Right atrium auricular region (tissue), 2 donors: Measurements from ENCODE around the gene SLC44A3. TPM values are rescaled to one million over a fixed set of nuclear protein-coding genes. Genes with fewer than 3 reads are reported as not detected.

Experiments
- DNase-seq: peaks from one replicate; pipeline ENCODE4 v3.0.0-alpha.2; 2019; ENCODE audit warnings: low spot score
- H3K27ac ChIP-seq, 2 donors: fragments of 200-600 bp; sonication (generic); 1 replicate in 1 of 2; 2 replicates in 1 of 2; pipeline ENCODE4 v1.5.1; 2016 to 2019
- H3K27me3 ChIP-seq, 2 donors: fragments of 200-600 bp; sonication (generic); one replicate each; pipeline versions ENCODE4 v1.5.1 to v1.6.0; 2017 to 2019
- H3K36me3 ChIP-seq: fragments of 200-600 bp; sonication (generic); one replicate; pipeline ENCODE4 v1.5.1; 2016
- H3K4me1 ChIP-seq, 2 donors: fragments of 200-600 bp; sonication (generic); one replicate each; pipeline versions ENCODE4 v1.5.1 to v1.6.0; 2017 to 2019
- H3K4me3 ChIP-seq, 2 donors: fragments of 200-600 bp; sonication (generic); 1 replicate in 1 of 2; 2 replicates in 1 of 2; pipeline ENCODE4 v1.5.1; 2017 to 2019; ENCODE audit warnings: mild to moderate bottlenecking in 1 of 2, moderate library complexity in 1 of 2
- H3K9me3 ChIP-seq, 2 donors: fragments of 200-600 bp; sonication (generic); one replicate each; pipeline ENCODE4 v1.5.1; 2019
- CTCF ChIP-seq, 2 donors: fragments of 200-600 bp; sonication (generic); IDR thresholded peaks; one replicate each; pipeline ENCODE4 v1.5.1; 2019; ENCODE audit warnings: antibody characterized with exemption in 2 of 2
- total RNA-seq, 2 donors: library from RNA; depleted of rRNA; stranded (reverse); fragments of >200 nt; gene quantifications; one replicate each; pipeline ENCODE4 v1.1.0, GENCODE V29; 2016

SLC44A3 gene
- total RNA-seq, 2 donors from 2014 or later, result 2.7 to 9.5 TPM

DNA sequence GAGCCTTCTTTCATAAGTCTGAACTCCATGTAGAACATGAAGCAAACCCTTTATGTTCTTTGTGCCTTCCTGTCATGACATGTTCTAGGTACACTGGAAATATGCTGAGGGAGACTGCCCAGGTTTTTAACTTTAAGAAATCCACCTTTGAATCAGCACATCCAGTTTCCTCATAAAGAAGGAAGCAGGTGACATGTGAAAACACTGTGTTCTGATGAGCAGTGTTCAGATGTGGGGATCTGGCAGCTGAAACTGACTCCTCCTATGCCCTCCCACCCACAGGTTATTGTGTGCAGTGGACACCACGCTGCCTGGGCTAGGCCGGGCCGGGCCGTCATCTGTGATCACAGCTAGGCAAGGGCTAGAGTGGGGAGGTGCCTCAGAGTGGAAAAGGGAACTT lies 55.6 kb downstream of the SLC44A3 start:
- no peak overlapping the region for H3K4me3 ChIP-seq
- no peak for TF ChIP-seq CTCF (IDR thresholded peaks at IDR 0.05)
- no peaks in the 10 kb centered on the region for H3K9me3 ChIP-seq
- no peak for DNase-seq
- no peak overlapping the region for H3K27ac ChIP-seq
- no peaks in the 10 kb centered on the region for H3K36me3 ChIP-seq
- H3K4me1 ChIP-seq, result peaks cover 0 to 12% of the 10 kb centered on the region in 2 donors
- no peaks in the 10 kb centered on the region for H3K27me3 ChIP-seq

DNA sequence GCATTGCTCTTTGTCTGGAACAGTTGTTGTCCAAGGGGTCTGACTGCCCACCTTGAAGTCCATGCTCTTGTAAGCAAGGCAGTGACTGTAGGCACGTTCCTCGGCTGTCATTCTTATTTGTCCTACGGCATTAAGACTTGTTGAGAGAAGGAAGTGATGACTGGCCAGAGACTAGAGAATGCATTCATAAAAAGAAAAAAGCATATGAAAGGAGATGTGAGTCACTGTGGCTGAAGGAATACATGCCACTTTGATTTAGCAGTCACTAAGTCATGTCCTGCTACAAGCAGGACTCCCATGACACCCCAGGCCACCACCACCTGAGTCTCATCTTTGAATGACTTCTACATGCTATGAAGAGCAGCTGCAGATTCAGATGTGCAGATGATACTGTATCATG lies 56.2 kb downstream of the SLC44A3 start:
- no peaks in the 10 kb centered on the region for H3K36me3 ChIP-seq
- H3K27ac ChIP-seq, result no peak overlapping the region

GRCh38 chr1:94878329-94878728 lies 58.2 kb downstream of the SLC44A3 start:
- Histone ChIP-seq H3K4me3 (no peak overlapping the region), H3K36me3 (no peaks in the 10 kb centered on the region), H3K9me3 (no peaks in the 10 kb centered on the region), H3K4me1 (peaks cover 0 to 8% of the 10 kb centered on the region in 2 donors), H3K27me3 (no peaks in the 10 kb centered on the region), H3K27ac (no peak overlapping the region)
- no peak for TF ChIP-seq CTCF (IDR thresholded peaks at IDR 0.05)
- DNase-seq, result no peak

More for the DNA sequence above, 56.2 kb downstream of the SLC44A3 start:
- Histone ChIP-seq H3K27me3 (no peaks in the 10 kb centered on the region), H3K9me3 (no peaks in the 10 kb centered on the region), H3K4me1 (peaks cover 0 to 12% of the 10 kb centered on the region in 2 donors), H3K4me3 (no peak overlapping the region)
- TF ChIP-seq CTCF (IDR thresholded peaks at IDR 0.05), result no peak
- no peak for DNase-seq

DNA sequence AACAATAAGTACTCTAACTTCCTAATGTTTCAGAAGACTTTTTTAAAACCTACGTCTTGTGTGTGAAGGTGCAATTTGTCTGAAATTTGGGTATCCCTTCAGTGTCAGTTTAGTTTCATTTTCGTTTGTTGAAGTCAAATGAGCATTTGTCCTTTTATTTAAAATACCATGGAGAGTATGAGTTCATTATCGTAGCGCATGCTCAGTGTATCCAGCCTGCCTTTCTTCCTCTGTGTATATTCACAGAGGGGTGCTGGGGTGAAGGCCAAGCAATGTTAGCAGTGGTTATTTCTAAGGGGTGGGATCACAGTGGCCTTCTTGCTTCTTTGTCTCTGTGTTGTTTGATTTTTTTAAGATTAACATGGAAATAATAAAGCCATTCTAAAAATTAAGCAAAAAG lies 63.5 kb downstream of the SLC44A3 start:
- no peak for DNase-seq
- Histone ChIP-seq H3K4me3 (peak overlapping the region in 1 of 2 donors; percentile 7), H3K36me3 (no peaks in the 10 kb centered on the region), H3K27me3 (no peaks in the 10 kb centered on the region), H3K27ac (no peak overlapping the region), H3K9me3 (no peaks in the 10 kb centered on the region), H3K4me1 (no peaks in the 10 kb centered on the region)
- TF ChIP-seq CTCF (IDR thresholded peaks at IDR 0.05), result no peak

GRCh38 chr1:94884106-94884505 lies 63.9 kb downstream of the SLC44A3 start:
- H3K9me3 ChIP-seq, result no peaks in the 10 kb centered on the region
- H3K27me3 ChIP-seq, result no peaks in the 10 kb centered on the region
- no peak overlapping the region for H3K27ac ChIP-seq
- no peaks in the 10 kb centered on the region for H3K4me1 ChIP-seq
- no peak for TF ChIP-seq CTCF (IDR thresholded peaks at IDR 0.05)
- H3K4me3 ChIP-seq, result no peak overlapping the region
- no peaks in the 10 kb centered on the region for H3K36me3 ChIP-seq
- no peak for DNase-seq

- H3K27ac ChIP-seq, result no peak overlapping the region
Observed at GRCh38 chr1:94884507-94884906, 64.3 kb downstream of the SLC44A3 start.

More at GRCh38 chr1:94884507-94884906, 64.3 kb downstream of the SLC44A3 start:
- TF ChIP-seq CTCF (IDR thresholded peaks at IDR 0.05), result no peak
- no peaks in the 10 kb centered on the region for H3K9me3 ChIP-seq
- no peak for DNase-seq
- no peaks in the 10 kb centered on the region for H3K36me3 ChIP-seq
- no peak overlapping the region for H3K4me3 ChIP-seq
- no peaks in the 10 kb centered on the region for H3K4me1 ChIP-seq
- H3K27me3 ChIP-seq, result no peaks in the 10 kb centered on the region
